H1 (cell line): ENCODE data around the gene PPA2. TPM values are rescaled to one million over a fixed set of nuclear protein-coding genes. Genes with fewer than 3 reads are reported as not detected.

ENCODE experiments used
- CTCF ChIA-PET: fragments of 300-600 bp; sonication (Branson Sonifier 250); formaldehyde crosslinking; loops from one replicate; lab custom pipeline; 2021; ENCODE audit not compliant: partially characterized antibody; lab: Charles Lee
- POLR2A ChIA-PET: fragments of 300-600 bp; sonication (Branson Sonifier 250); formaldehyde crosslinking; loops from one replicate; lab custom pipeline; 2021; ENCODE audit warnings: inconsistent platforms; ENCODE audit not compliant: partially characterized antibody; lab: Charles Lee
- DNase-seq, 2 experiments: peaks; one replicate each; pipeline versions ENCODE4 v3.0.0 to v3.0.0-alpha.2; 2010 to 2022; ENCODE audit warnings: low spot score in 2 of 2, low read depth in 1 of 2, mixed read lengths in 1 of 2
- FAIRE-seq: peaks from 2 replicates; lab custom pipeline; 2011; peaks lifted over from hg19 to GRCh38; lab: Jason Lieb, UNC
- H2AFZ ChIP-seq: 2 replicates; pipeline ENCODE4 v1.8.1; 2012; ENCODE audit warnings: low read length, inconsistent platforms
- H2AK5ac ChIP-seq: 2 replicates; pipeline ENCODE4 v1.6.1; 2013; ENCODE audit warnings: low read depth, low read length
- H2BK120ac ChIP-seq: replicated peaks from 2 replicates; pipeline ENCODE3; 2013; ENCODE audit warnings: low read depth, low read length, inconsistent platforms
- H2BK12ac ChIP-seq: 2 replicates; pipeline ENCODE4 v1.6.1; 2013; ENCODE audit warnings: low read depth, low read length
- H2BK15ac ChIP-seq: 2 replicates; pipeline ENCODE4 v1.6.1; 2013; ENCODE audit warnings: low read length
- H2BK20ac ChIP-seq: 2 replicates; pipeline ENCODE4 v1.6.1; 2013; ENCODE audit warnings: low read length
- H2BK5ac ChIP-seq: 2 replicates; pipeline ENCODE4 v1.6.1; 2013; ENCODE audit warnings: low read depth, low read length
- H3K14ac ChIP-seq: 2 replicates; pipeline ENCODE4 v1.6.1; 2013; ENCODE audit warnings: inconsistent platforms; ENCODE audit not compliant: insufficient read length
- H3K18ac ChIP-seq: 2 replicates; pipeline ENCODE4 v1.6.1; 2013; ENCODE audit warnings: low read length; ENCODE audit errors: extremely low read depth
- H3K23ac ChIP-seq: 2 replicates; pipeline ENCODE4 v1.6.1; 2013; ENCODE audit warnings: inconsistent platforms; ENCODE audit not compliant: insufficient read length
- H3K23me2 ChIP-seq: 2 replicates; pipeline ENCODE4 v1.6.1; 2013; ENCODE audit warnings: low read depth, low read length
- H3K27ac ChIP-seq: 2 replicates; pipeline ENCODE4 v1.6.1; 2011; ENCODE audit warnings: low read depth, low read length, inconsistent platforms
- H3K27me3 ChIP-seq, 4 experiments: replicated peaks in 1 of 4; 1 replicate in 1 of 4; 2 replicates in 3 of 4; pipeline versions ENCODE4 v1.6.1 to v1.8.1; 2011 to 2013; ENCODE audit warnings: low read length in 3 of 4, mild to moderate bottlenecking in 3 of 4, inconsistent platforms in 2 of 4, mixed read lengths in 2 of 4, moderate library complexity in 1 of 4; ENCODE audit not compliant: control insufficient read depth in 3 of 4, insufficient read depth in 3 of 4; ENCODE audit errors: extremely low read depth in 1 of 4
- H3K36me3 ChIP-seq, 4 experiments: 2 replicates each; pipeline versions ENCODE4 v1.6.1 to v1.8.1; 2011 to 2013; ENCODE audit warnings: mild to moderate bottlenecking in 4 of 4, low read length in 3 of 4, moderate library complexity in 2 of 4, control low read depth in 1 of 4, inconsistent platforms in 1 of 4; ENCODE audit not compliant: insufficient read depth in 4 of 4, control insufficient read depth in 2 of 4
- H3K4ac ChIP-seq: replicated peaks from 2 replicates; pipeline ENCODE3; 2013; ENCODE audit warnings: low read length, low read depth, mixed read lengths, inconsistent platforms; ENCODE audit not compliant: insufficient read length
- H3K4me1 ChIP-seq, 4 experiments: replicated peaks in 1 of 4; 1 replicate in 1 of 4; 2 replicates in 3 of 4; pipeline versions ENCODE4 v1.6.1 to v1.8.1; 2011 to 2013; ENCODE audit warnings: low read length in 3 of 4, inconsistent platforms in 2 of 4, mixed read lengths in 1 of 4; ENCODE audit not compliant: insufficient read depth in 4 of 4, control insufficient read depth in 3 of 4
- H3K4me2 ChIP-seq, 2 experiments: 2 replicates each; pipeline versions ENCODE4 v1.6.1 to v1.8.1; 2011 to 2013; ENCODE audit warnings: low read depth in 2 of 2, low read length in 2 of 2, control low read depth in 1 of 2, inconsistent platforms in 1 of 2, mild to moderate bottlenecking in 1 of 2; ENCODE audit not compliant: insufficient read depth in 1 of 2
- H3K4me3 ChIP-seq, 4 experiments: fragments of 200-600, 300-600 bp in 1 of 4; sonication (generic), shearing (Covaris generic), sonication (Bioruptor Twin) in 1 of 4; 2 replicates each; pipeline versions ENCODE4 v1.5.1 to v1.8.1; 2011 to 2016; ENCODE audit warnings: low read length in 4 of 4, low read depth in 3 of 4, control low read depth in 2 of 4, inconsistent platforms in 2 of 4, mild to moderate bottlenecking in 2 of 4, mixed read lengths in 1 of 4, moderate library complexity in 1 of 4; ENCODE audit not compliant: insufficient read depth in 2 of 4; ENCODE audit errors: extremely low read depth in 1 of 4
- H3K56ac ChIP-seq: replicated peaks from 2 replicates; pipeline ENCODE3; 2013; ENCODE audit warnings: low read depth, mild to moderate bottlenecking, mixed read lengths, low read length, inconsistent platforms; ENCODE audit not compliant: insufficient read length
- H3K79me1 ChIP-seq: 2 replicates; pipeline ENCODE4 v1.6.1; 2013; ENCODE audit warnings: low read depth, low read length, control low read depth
- H3K79me2 ChIP-seq, 2 experiments: 2 replicates each; pipeline versions ENCODE4 v1.6.1 to v1.8.1; 2012 to 2013; ENCODE audit warnings: low read length in 2 of 2, mild to moderate bottlenecking in 2 of 2, inconsistent platforms in 1 of 2; ENCODE audit not compliant: insufficient read depth in 2 of 2, control insufficient read depth in 1 of 2
- H3K9ac ChIP-seq, 4 experiments: replicated peaks in 1 of 4; 1 replicate in 1 of 4; 2 replicates in 3 of 4; pipeline versions ENCODE4 v1.6.1 to v1.8.1; 2011 to 2013; ENCODE audit warnings: low read depth in 3 of 4, low read length in 3 of 4, control low read depth in 2 of 4, mild to moderate bottlenecking in 2 of 4, moderate library complexity in 2 of 4, inconsistent platforms in 1 of 4; ENCODE audit errors: extremely low read depth in 1 of 4
- H3K9me3 ChIP-seq, 2 experiments: 2 replicates each; pipeline versions ENCODE4 v1.6.1 to v1.8.1; 2012 to 2013; ENCODE audit warnings: mild to moderate bottlenecking in 2 of 2, moderate library complexity in 2 of 2, control low read depth in 1 of 2, inconsistent platforms in 1 of 2, low read depth in 1 of 2, low read length in 1 of 2, mixed read lengths in 1 of 2; ENCODE audit not compliant: insufficient read depth in 2 of 2
- H4K20me1 ChIP-seq, 2 experiments: replicated peaks in 1 of 2; 2 replicates each; pipeline versions ENCODE3 to v1.8.1; 2011 to 2013; ENCODE audit warnings: inconsistent platforms in 2 of 2, low read length in 2 of 2, mild to moderate bottlenecking in 1 of 2; ENCODE audit not compliant: insufficient read depth in 2 of 2, control insufficient read depth in 1 of 2
- H4K5ac ChIP-seq: 2 replicates; pipeline ENCODE4 v1.6.1; 2013; ENCODE audit warnings: low read length, low read depth, mixed read lengths, inconsistent platforms; ENCODE audit not compliant: insufficient read length
- H4K8ac ChIP-seq: 2 replicates; pipeline ENCODE4 v1.8.0; 2013; ENCODE audit warnings: mild to moderate bottlenecking, moderate library complexity, low read length, inconsistent platforms; ENCODE audit not compliant: insufficient read depth; ENCODE audit errors: extremely low read depth
- H4K91ac ChIP-seq: replicated peaks from 2 replicates; pipeline ENCODE3; 2013; ENCODE audit warnings: low read length, mixed read lengths, inconsistent platforms; ENCODE audit not compliant: insufficient read length
- CHD1 ChIP-seq: IDR thresholded peaks from 2 replicates; pipeline ENCODE4 v1.6.1; 2012; ENCODE audit warnings: low read depth, low read length, improper control_type of control experiment
- EGR1 ChIP-seq: IDR thresholded peaks from 2 replicates; pipeline ENCODE4 v1.6.1; 2011; ENCODE audit warnings: low read depth, low read length, borderline replicate concordance
- polyA plus RNA-seq, 7 experiments: library from polyadenylated mRNA; depleted of rRNA in 3 of 7; stranded (reverse) in 5 of 7; unstranded in 2 of 7; fragments of >200 nt in 5 of 7; fragments of 200-250 nt in 2 of 7; gene quantifications; 1 replicate in 5 of 7; 2 replicates in 1 of 7; 4 replicates in 1 of 7; pipeline versions ENCODE4 v1.2.1 to v1.2.3, GENCODE V29; 2011 to 2013; ENCODE audit warnings: missing spikeins in 2 of 7, mixed read lengths in 2 of 7
- total RNA-seq: library from RNA; stranded (reverse); fragmentation: NEBNext Ultra II Directional; extraction: Animal tissue kit (Norgen Biotek cat#: 25700); gene quantifications from 2 replicates; pipeline ENCODE4 v1.2.1, GENCODE V29; 2021
- TF ChIP-seq, protein P1 (sequence below): IDR thresholded peaks from 2 replicates; pipeline ENCODE4 v1.6.1; 2011; ENCODE audit warnings: low read length, improper control_type of control experiment

Gene PPA2
- total and polyA plus RNA-seq, 2 of the 8 experiments (the other 6 are each of a cell fraction or from before 2014, with no cell fraction given), result 24.9 to 62.7 TPM

- Histone ChIP-seq H3K18ac (no peak overlapping the region), H2BK12ac (no peak overlapping the region), H2BK20ac (no peak overlapping the region), H4K8ac (no peak overlapping the region), H3K9ac (no peak overlapping the region), H3K56ac (no peak overlapping the region), H3K23me2 (no peaks in the 10 kb centered on the region; the same call in 1 of the 2 replicates), H2BK15ac (no peak overlapping the region), H3K9me3 (no peaks in the 10 kb centered on the region), H3K4ac (no peak overlapping the region), H4K5ac (no peak overlapping the region), H3K4me2 (no peak overlapping the region), H4K20me1 (no peaks in the 10 kb centered on the region), H3K79me2 (no peaks in the 10 kb centered on the region), H2AK5ac (no peak overlapping the region), H4K91ac (no peak overlapping the region), H3K36me3 (peaks cover 0 to 7% (median 0%) of the 10 kb centered on the region in 4 experiments; a peak in 2 of 8 replicates), H2BK120ac (no peak overlapping the region), H3K4me1 (no peaks in the 10 kb centered on the region), H3K23ac (no peak overlapping the region), H3K27me3 (no peaks in the 10 kb centered on the region), H3K4me3 (no peak overlapping the region), H2BK5ac (no peak overlapping the region), H3K14ac (no peak overlapping the region), H3K27ac (no peak overlapping the region), H2AFZ (no peak overlapping the region), H3K79me1 (no peaks in the 10 kb centered on the region)
- FAIRE-seq (no peak), DNase-seq (no peak)
- ChIA-PET CTCF (interaction anchor here (0.8 to 1.1 kb wide), 2 partner anchors 9 to 13 kb away, joined by 3 read pairs; no protein-coding TSS in a partner anchor), POLR2A (interaction anchor here (1.7 kb wide), 1 partner anchor 33 kb away, joined by 5 read pairs; the partner anchor contains the start of gene PPA2)
- TF ChIP-seq EGR1, result no peak
- TF ChIP-seq, protein P1, sequence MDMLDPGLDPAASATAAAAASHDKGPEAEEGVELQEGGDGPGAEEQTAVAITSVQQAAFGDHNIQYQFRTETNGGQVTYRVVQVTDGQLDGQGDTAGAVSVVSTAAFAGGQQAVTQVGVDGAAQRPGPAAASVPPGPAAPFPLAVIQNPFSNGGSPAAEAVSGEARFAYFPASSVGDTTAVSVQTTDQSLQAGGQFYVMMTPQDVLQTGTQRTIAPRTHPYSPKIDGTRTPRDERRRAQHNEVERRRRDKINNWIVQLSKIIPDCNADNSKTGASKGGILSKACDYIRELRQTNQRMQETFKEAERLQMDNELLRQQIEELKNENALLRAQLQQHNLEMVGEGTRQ, result no peak
- TF ChIP-seq CHD1, result no peak
Measured at GRCh38 chr4:105440890-105441289, 33.0 kb downstream of the PPA2 start.
